HepG2 (cell line): Measurements from ENCODE around the gene ZFP36. TPM values are rescaled to one million over a fixed set of nuclear protein-coding genes. Genes with fewer than 3 reads are reported as not detected.

Experiments used
- FIP1L1 ChIP-seq: fragments of 200-400 bp; formaldehyde crosslinking; IDR thresholded peaks from 2 replicates; pipeline ENCODE4 v1.6.1; 2018; ENCODE audit warnings: low read depth, mild to moderate bottlenecking, low read length, moderate library complexity, borderline replicate concordance; ENCODE audit not compliant: insufficient read depth
- HDAC6 ChIP-seq: fragments of 200-600 bp; sonication (generic); IDR thresholded peaks from 2 replicates; pipeline ENCODE4 v1.7.0; 2017; ENCODE audit warnings: mild to moderate bottlenecking, antibody characterized with exemption, low read length, low read depth
- JUND ChIP-seq: sonication (generic); formaldehyde crosslinking; IDR thresholded peaks from 2 replicates; pipeline ENCODE4 v1.8.0; 2022; ENCODE audit warnings: mild to moderate bottlenecking, missing genetic modification reagents
- KAT2B ChIP-seq: fragments of 150-350 bp; IDR thresholded peaks from 2 replicates; pipeline ENCODE4 v1.6.1; 2014; ENCODE audit warnings: low read depth, low read length, borderline replicate concordance
- MATR3 ChIP-seq: sonication (generic); formaldehyde crosslinking; IDR thresholded peaks from 2 replicates; pipeline ENCODE4 v1.4.0; 2020; ENCODE audit warnings: missing genetic modification reagents
- NFAT5 ChIP-seq: sonication (generic); formaldehyde crosslinking; IDR thresholded peaks from 2 replicates; pipeline ENCODE4 v1.4.0; 2020; ENCODE audit warnings: missing genetic modification reagents
- PAWR ChIP-seq: sonication (generic); formaldehyde crosslinking; IDR thresholded peaks from 2 replicates; pipeline ENCODE4 v1.4.0; 2020; ENCODE audit warnings: missing genetic modification reagents, mild to moderate bottlenecking, borderline replicate concordance
- RBM22 ChIP-seq: fragments of 200-400 bp; formaldehyde crosslinking; optimal IDR thresholded peaks from 2 replicates; pipeline ENCODE3; 2017; ENCODE audit warnings: mild to moderate bottlenecking, low read length, moderate library complexity
- RERE ChIP-seq: IDR thresholded peaks from 2 replicates; pipeline ENCODE4 v1.6.1; 2016; ENCODE audit warnings: low read depth, missing genetic modification reagents, missing compliant biosample characterization
- RXRA ChIP-seq: sonication (generic); formaldehyde crosslinking; IDR thresholded peaks from 2 replicates; pipeline ENCODE4 v1.5.1; 2020; ENCODE audit warnings: missing genetic modification reagents
- SIX1 ChIP-seq: sonication (generic); formaldehyde crosslinking; IDR thresholded peaks from 2 replicates; pipeline ENCODE4 v1.4.0; 2020; ENCODE audit warnings: missing genetic modification reagents, borderline replicate concordance
- TFE3 ChIP-seq: IDR thresholded peaks from 2 replicates; pipeline ENCODE4 v1.6.1; 2016
- ZBTB38 ChIP-seq: sonication (generic); formaldehyde crosslinking; IDR thresholded peaks from 2 replicates; pipeline ENCODE4 v1.5.1; 2020; ENCODE audit warnings: mild to moderate bottlenecking, missing genetic modification reagents
- ZIK1 ChIP-seq: sonication (generic); formaldehyde crosslinking; IDR thresholded peaks from 2 replicates; pipeline ENCODE4 v1.5.0; 2020; ENCODE audit warnings: mild to moderate bottlenecking, low read depth, missing genetic modification reagents, borderline replicate concordance
- ZNF296 ChIP-seq: sonication (generic); formaldehyde crosslinking; conservative IDR thresholded peaks from 2 replicates; pipeline ENCODE4 v1.5.0; 2020; ENCODE audit warnings: mild to moderate bottlenecking, missing genetic modification reagents
- ZNF460 ChIP-seq: sonication (generic); formaldehyde crosslinking; IDR thresholded peaks from 2 replicates; pipeline ENCODE4 v1.5.1; 2020; ENCODE audit warnings: missing genetic modification reagents, mild to moderate bottlenecking, borderline replicate concordance
- ZNF674 ChIP-seq: sonication (generic); formaldehyde crosslinking; IDR thresholded peaks from 2 replicates; pipeline ENCODE4 v1.5.0; 2020; ENCODE audit warnings: low read depth, mild to moderate bottlenecking, missing genetic modification reagents
- polyA plus RNA-seq, 8 experiments: library from polyadenylated mRNA; depleted of rRNA in 3 of 8; stranded (reverse) in 7 of 8; unstranded in 1 of 8; fragments of >200 nt; fragmentation: Illumina TruSeq in 4 of 8; extraction: Trizol in 4 of 8; gene quantifications; 2 replicates each; pipeline versions ENCODE4 v1.2.1 to v1.2.3, GENCODE V29; 2011 to 2016; ENCODE audit warnings: low read depth in 4 of 8, missing spikeins in 1 of 8, mixed read lengths in 1 of 8; ENCODE audit not compliant: insufficient read depth in 1 of 8
- total RNA-seq, 5 experiments: library from RNA; depleted of rRNA; stranded (reverse); fragments of >200 nt; fragmentation: Illumina TruSeq; extraction: Trizol; gene quantifications; 2 replicates each; pipeline ENCODE4 v1.2.3, GENCODE V29; 2016; ENCODE audit warnings: low read depth in 1 of 5

ZFP36 gene
- total and polyA plus RNA-seq, 2 of the 13 experiments (the other 11 are each of a cell fraction or from before 2014, with no cell fraction given) = 1.4 to 1.7 TPM

- TF ChIP-seq NFAT5 (CRISPR knock-in tag) (no peak), ZBTB38 (no peak), RXRA (CRISPR knock-in tag) (no peak), ZNF296 (CRISPR knock-in tag) (no peak), RERE (no peak), JUND (CRISPR knock-in tag) (no peak), RBM22 (no peak), ZIK1 (CRISPR knock-in tag) (0 out of 2 replicates have a peak, but pooled peaks have one; percentile 13), FIP1L1 (no peak), TFE3 (CRISPR knock-in tag) (no peak), ZNF460 (CRISPR knock-in tag) (no peak), MATR3 (CRISPR knock-in tag) (no peak), KAT2B (no peak), PAWR (CRISPR knock-in tag) (no peak), ZNF674 (CRISPR knock-in tag) (no peak), HDAC6 (no peak), SIX1 (CRISPR knock-in tag) (no peak)
These were observed 3.6 kb downstream of the ZFP36 start (continued) for GRCh38 chr19:39410017-39410830.
